Stimulated activated CD4-positive, alpha-beta T cell treated with anti-CD3 and anti-CD28 coated beads, Interleukin-1b, Interleukin-23, amount 100 ng/mL, for 4 hours (primary cell): ENCODE results near the gene ARFRP1.
A peak's percentile ranks its signal among the peaks of the same experiment; 100 is the strongest.

ENCODE experiments used
- DNase-seq, 2 donors: peaks; one replicate each; pipeline ENCODE4 v3.0.0-alpha.2; 2020; ENCODE audit warnings: low read depth in 2 of 2

Gene ARFRP1

GRCh38 chr20:63707558-63708300, at the start of gene ARFRP1, which contains the start of gene ZGPAT:
TSS of gene ARFRP1 (minus strand) at chr20:63707976. CDS start at chr20:63707091, 885 bp downstream.
TSS of gene ZGPAT (plus strand) at chr20:63708039. CDS start at chr20:63708581, 542 bp downstream.
- DNase-seq = peak; percentile 80 to 87

GRCh38 chr20:63756648-63756991, 48.8 kb upstream of the ARFRP1 start:
- no peak for DNase-seq

- no peak for DNase-seq
Observed at GRCh38 chr20:63755933-63756647, 48.3 kb upstream of the ARFRP1 start.

- no peak for DNase-seq
Observed at GRCh38 chr20:63754008-63754407, 46.2 kb upstream of the ARFRP1 start.

- DNase-seq = no peak
Observed at GRCh38 chr20:63753381-63753780, 45.6 kb upstream of the ARFRP1 start.

- no peak for DNase-seq
Observed at GRCh38 chr20:63752411-63753101, 44.8 kb upstream of the ARFRP1 start.

- no peak for DNase-seq
Observed at GRCh38 chr20:63751471-63752271, 43.9 kb upstream of the ARFRP1 start.

GRCh38 chr20:63750807-63751470, 43.2 kb upstream of the ARFRP1 start:
- peak; percentile 45 to 58 for DNase-seq

GRCh38 chr20:63749597-63750508, 42.1 kb upstream of the ARFRP1 start:
- DNase-seq = no peak

- no peak for DNase-seq
Observed at GRCh38 chr20:63748934-63749270, 41.1 kb upstream of the ARFRP1 start.

- no peak for DNase-seq
Observed at GRCh38 chr20:63748070-63748933, 40.5 kb upstream of the ARFRP1 start.

- no peak for DNase-seq
Observed at GRCh38 chr20:63747622-63748069, 39.9 kb upstream of the ARFRP1 start.

- DNase-seq = no peak
Observed at GRCh38 chr20:63746751-63747315, 39.1 kb upstream of the ARFRP1 start.

GRCh38 chr20:63745961-63746731, 38.4 kb upstream of the ARFRP1 start:
- DNase-seq = no peak

- no peak for DNase-seq
Observed at GRCh38 chr20:63745424-63745805, 37.6 kb upstream of the ARFRP1 start.

- no peak for DNase-seq
Observed at GRCh38 chr20:63744574-63745423, 37.0 kb upstream of the ARFRP1 start.

GRCh38 chr20:63744158-63744557, 36.4 kb upstream of the ARFRP1 start:
- DNase-seq = no peak
